HK-2 (cell line): ENCODE data around the gene PIWIL4.
"Not testable (repeated sequence)": the region's sequence is repeated elsewhere in the genome, so short reads cannot be mapped to it uniquely, and the experiment has no call there.

Source experiments
- DNase-seq: peaks from one replicate; pipeline ENCODE4 v3.0.0-alpha.2; 2018; ENCODE audit not compliant: unreplicated experiment

The PIWIL4 gene

GRCh38 chr11:94638301-94638901 is 71.2 kb downstream of the PIWIL4 start:
- no peak for DNase-seq

- DNase-seq: no peak
These were observed 71.8 kb downstream of the PIWIL4 start for GRCh38 chr11:94638902-94639373.

- no peak for DNase-seq
These were observed 72.9 kb downstream of the PIWIL4 start for GRCh38 chr11:94639901-94640721.

GRCh38 chr11:94641167-94641761 is 74.1 kb downstream of the PIWIL4 start:
- DNase-seq: no peak

GRCh38 chr11:94643186-94643585 is 76.0 kb downstream of the PIWIL4 start:
- DNase-seq: not testable (repeated sequence)

- DNase-seq: no peak
These were observed 80.8 kb downstream of the PIWIL4 start for GRCh38 chr11:94647926-94648325.

- no peak for DNase-seq
These were observed 81.6 kb downstream of the PIWIL4 start for GRCh38 chr11:94648789-94649188.

- DNase-seq: no peak
These were observed 82.1 kb downstream of the PIWIL4 start for GRCh38 chr11:94649254-94649653.

- no peak for DNase-seq
These were observed 82.9 kb downstream of the PIWIL4 start for GRCh38 chr11:94649964-94650623.

GRCh38 chr11:94650756-94651155 is 83.6 kb downstream of the PIWIL4 start:
- no peak for DNase-seq

GRCh38 chr11:94652735-94653284 is 85.6 kb downstream of the PIWIL4 start:
- no peak for DNase-seq

GRCh38 chr11:94653561-94653960 is 86.4 kb downstream of the PIWIL4 start:
- DNase-seq: no peak

GRCh38 chr11:94654201-94654600 is 87.0 kb downstream of the PIWIL4 start:
- DNase-seq: no peak

GRCh38 chr11:94655291-94655690 is 88.1 kb downstream of the PIWIL4 start:
- DNase-seq: no peak

- DNase-seq: no peak
These were observed 88.8 kb downstream of the PIWIL4 start for GRCh38 chr11:94655956-94656355.

GRCh38 chr11:94656968-94657367 is 89.8 kb downstream of the PIWIL4 start:
- no peak for DNase-seq

GRCh38 chr11:94657629-94658028 is 90.5 kb downstream of the PIWIL4 start:
- DNase-seq: no peak

GRCh38 chr11:94658386-94658785 is 91.2 kb downstream of the PIWIL4 start:
- DNase-seq: no peak

GRCh38 chr11:94658888-94659287 is 91.7 kb downstream of the PIWIL4 start:
- no peak for DNase-seq

GRCh38 chr11:94661444-94661843 is 94.3 kb downstream of the PIWIL4 start:
- DNase-seq: no peak

GRCh38 chr11:94662065-94662779 is 95.1 kb downstream of the PIWIL4 start:
- DNase-seq: no peak
